IPS-20b (cell line): ENCODE results near the gene PPHLN1.
A peak's percentile ranks its signal among the peaks of the same experiment; 100 is the strongest.

ENCODE experiments used
- H3K27ac ChIP-seq: one replicate; pipeline ENCODE4 v1.5.1; 2013; ENCODE audit warnings: low read length
- H3K27me3 ChIP-seq: 2 replicates; pipeline ENCODE4 v1.6.1; 2013; ENCODE audit warnings: mild to moderate bottlenecking, low read length, inconsistent platforms; ENCODE audit not compliant: insufficient read depth
- H3K36me3 ChIP-seq: 2 replicates; pipeline ENCODE4 v1.6.1; 2013; ENCODE audit warnings: low read depth, mild to moderate bottlenecking, inconsistent platforms, low read length, moderate library complexity; ENCODE audit not compliant: insufficient read depth
- H3K4me1 ChIP-seq: 2 replicates; pipeline ENCODE4 v1.6.1; 2013; ENCODE audit warnings: mild to moderate bottlenecking, control low read depth, inconsistent platforms, low read length, moderate library complexity; ENCODE audit not compliant: insufficient read depth
- H3K4me3 ChIP-seq: 2 replicates; pipeline ENCODE4 v1.5.1; 2013; ENCODE audit warnings: mild to moderate bottlenecking, low read length, inconsistent platforms
- H3K9ac ChIP-seq: 2 replicates; pipeline ENCODE4 v1.6.1; 2013; ENCODE audit warnings: low read depth, mild to moderate bottlenecking, inconsistent platforms, low read length, moderate library complexity
- H3K9me3 ChIP-seq: 2 replicates; pipeline ENCODE4 v1.6.1; 2013; ENCODE audit warnings: mild to moderate bottlenecking, low read depth, low read length, inconsistent platforms; ENCODE audit not compliant: insufficient read depth

Gene PPHLN1

DNA sequence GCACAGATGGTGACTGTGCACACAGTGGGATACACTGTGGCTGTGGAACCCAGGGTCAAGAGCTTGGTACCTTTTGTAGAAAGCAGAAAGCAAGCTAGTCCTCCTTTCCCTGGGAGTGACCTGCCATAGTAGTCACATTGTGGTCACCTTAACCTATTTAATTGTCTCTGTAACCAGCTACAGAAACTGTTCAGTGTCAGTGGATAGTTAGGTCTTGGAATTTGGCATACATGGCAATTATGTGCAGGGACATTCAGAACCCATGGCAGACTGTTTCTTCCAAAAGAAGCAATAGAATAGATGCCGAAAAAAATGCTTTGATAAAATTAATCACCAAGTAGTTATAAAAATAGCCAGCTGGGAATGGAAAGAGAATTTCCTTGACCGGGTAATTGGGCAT is 30.4 kb downstream of the PPHLN1 start:
- Histone ChIP-seq H3K27ac (no peak overlapping the region), H3K9ac (no peak overlapping the region), H3K36me3 (peaks cover 29% of the 10 kb centered on the region), H3K27me3 (no peaks in the 10 kb centered on the region), H3K4me3 (no peak overlapping the region), H3K4me1 (no peaks in the 10 kb centered on the region), H3K9me3 (no peaks in the 10 kb centered on the region)

DNA sequence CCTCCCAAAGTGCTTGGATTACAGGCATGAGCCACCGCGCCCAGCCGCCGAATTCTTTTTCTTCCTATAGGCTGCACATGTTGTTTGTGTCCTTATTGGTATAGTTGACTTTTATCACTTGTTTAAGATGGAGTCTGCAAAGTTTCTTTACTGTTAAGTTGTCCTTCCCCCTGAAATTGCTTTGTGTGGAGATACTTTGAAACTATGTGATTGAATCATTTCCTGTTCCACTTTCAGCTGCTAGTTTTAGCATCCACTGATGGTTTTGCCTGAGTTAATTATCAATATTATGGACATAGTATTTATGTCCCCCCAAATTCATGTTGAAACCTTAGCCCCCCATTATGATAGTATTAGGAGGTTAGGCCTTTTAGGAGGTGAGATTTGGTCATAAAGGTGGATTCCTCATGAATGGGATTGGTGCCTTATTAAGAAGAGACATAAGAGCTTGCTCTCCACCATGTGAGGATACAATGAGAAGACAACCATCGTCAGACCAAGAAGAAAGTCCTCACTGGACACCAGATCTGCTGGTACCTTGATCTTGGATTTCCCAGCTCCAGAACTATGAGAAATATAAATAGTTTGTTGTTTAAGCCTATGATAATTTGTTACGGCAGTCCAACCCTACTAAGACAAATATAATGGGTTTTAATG is 34.9 kb downstream of the PPHLN1 start:
- Histone ChIP-seq H3K27me3 (no peaks in the 10 kb centered on the region), H3K9ac (no peak overlapping the region), H3K9me3 (no peaks in the 10 kb centered on the region), H3K36me3 (peaks cover 22% of the 10 kb centered on the region), H3K27ac (no peak overlapping the region), H3K4me1 (no peaks in the 10 kb centered on the region; the same call in 1 of the 2 replicates), H3K4me3 (no peak overlapping the region)

DNA sequence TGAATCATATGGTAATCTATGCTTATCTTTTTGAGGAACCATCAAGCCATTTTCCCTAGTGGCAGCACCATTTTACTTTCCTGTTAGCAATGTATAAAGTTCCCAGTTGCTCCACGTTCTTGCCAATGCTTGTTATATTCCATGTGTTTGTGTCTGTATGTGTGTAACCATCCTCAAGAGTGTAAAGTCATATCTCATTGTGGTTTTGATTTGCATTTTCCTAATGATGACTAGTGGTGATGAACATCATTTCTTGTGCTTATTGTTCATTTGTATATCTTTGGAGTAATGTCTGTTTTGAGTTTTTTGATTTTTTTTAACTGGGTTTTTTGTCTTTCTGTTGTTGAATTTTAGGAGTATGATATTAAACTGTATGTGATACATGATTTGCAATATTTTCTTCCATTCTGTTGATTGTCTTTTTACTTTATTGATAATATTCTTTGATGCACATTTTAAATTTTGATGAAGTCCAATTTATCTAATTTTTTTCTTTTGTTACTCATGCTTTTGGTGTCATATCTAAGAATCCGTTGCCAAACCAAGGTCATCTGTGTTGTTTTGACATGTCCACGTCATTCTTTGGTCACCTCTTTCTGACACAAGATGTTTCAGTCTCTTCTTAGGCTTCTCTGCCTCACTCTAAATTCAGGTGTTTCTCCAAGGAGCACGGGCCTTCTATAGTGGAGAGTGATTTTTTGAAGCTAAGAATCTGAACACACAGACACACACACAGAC is 36.1 kb downstream of the PPHLN1 start:
- H3K4me3 ChIP-seq: no peak overlapping the region
- no peak overlapping the region for H3K27ac ChIP-seq
- peaks cover 14% of the 10 kb centered on the region; the same call in 1 of the 2 replicates for H3K36me3 ChIP-seq
- no peaks in the 10 kb centered on the region for H3K9me3 ChIP-seq
- no peaks in the 10 kb centered on the region for H3K27me3 ChIP-seq
- no peak overlapping the region for H3K9ac ChIP-seq
- no peaks in the 10 kb centered on the region; the same call in 1 of the 2 replicates for H3K4me1 ChIP-seq

DNA sequence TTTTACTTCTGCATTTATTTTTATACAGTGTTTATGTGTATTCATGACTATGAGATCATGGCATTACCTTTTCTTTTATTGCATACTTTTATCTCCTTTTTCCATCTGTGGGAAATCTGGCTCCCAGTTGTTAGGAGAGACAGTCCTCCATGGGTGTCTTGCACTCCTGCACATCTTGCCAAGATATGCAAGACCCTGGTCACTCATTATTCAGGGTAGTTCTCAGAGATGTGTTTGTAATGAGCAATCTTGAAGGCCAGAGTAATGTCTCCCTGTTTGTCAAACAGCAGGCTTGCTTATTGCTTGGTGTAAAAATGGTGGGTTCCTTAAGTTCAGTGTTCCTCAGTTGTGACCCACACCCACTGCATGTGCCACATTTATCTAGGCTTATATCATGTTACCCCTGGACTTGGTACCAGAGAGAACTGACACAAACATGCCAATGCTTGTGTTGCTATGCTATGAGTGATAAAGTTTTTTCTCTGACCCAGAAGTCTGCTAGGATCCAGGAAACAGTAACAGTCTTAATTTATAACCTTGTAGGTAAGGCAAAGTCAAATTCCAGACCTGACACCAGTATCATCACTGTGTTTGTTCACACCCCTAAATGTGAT is 36.8 kb downstream of the PPHLN1 start:
- no peaks in the 10 kb centered on the region; the same call in 1 of the 2 replicates for H3K4me1 ChIP-seq
- no peak overlapping the region for H3K4me3 ChIP-seq
- no peaks in the 10 kb centered on the region for H3K9me3 ChIP-seq
- no peak overlapping the region for H3K27ac ChIP-seq
- H3K9ac ChIP-seq: no peak overlapping the region
- H3K27me3 ChIP-seq: no peaks in the 10 kb centered on the region
- peaks cover 14% of the 10 kb centered on the region; the same call in 1 of the 2 replicates for H3K36me3 ChIP-seq

DNA sequence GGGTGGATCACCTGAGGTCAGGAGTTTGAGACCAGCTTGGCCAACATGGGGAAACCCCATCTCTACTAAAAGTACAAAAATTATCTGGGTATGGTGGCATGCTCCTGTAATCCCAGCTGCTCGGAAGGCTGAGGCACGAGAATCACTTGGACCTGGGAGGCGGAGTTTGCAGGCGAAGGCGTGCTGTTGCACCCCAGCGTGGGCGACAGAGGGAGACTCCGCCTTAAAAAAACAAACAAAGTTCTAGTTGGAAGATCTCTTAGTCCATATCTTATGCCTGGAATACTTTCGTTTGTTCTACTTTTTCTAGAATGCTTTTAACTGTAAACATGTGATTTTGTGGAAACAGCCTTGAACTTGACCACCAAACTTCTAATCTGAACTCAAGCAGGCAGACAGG is 38.7 kb downstream of the PPHLN1 start:
- Histone ChIP-seq H3K4me3 (no peak overlapping the region), H3K9ac (no peak overlapping the region), H3K4me1 (peaks cover 10% of the 10 kb centered on the region), H3K9me3 (no peaks in the 10 kb centered on the region), H3K36me3 (peaks cover 14% of the 10 kb centered on the region; the same call in 1 of the 2 replicates), H3K27ac (no peak overlapping the region), H3K27me3 (no peaks in the 10 kb centered on the region)

DNA sequence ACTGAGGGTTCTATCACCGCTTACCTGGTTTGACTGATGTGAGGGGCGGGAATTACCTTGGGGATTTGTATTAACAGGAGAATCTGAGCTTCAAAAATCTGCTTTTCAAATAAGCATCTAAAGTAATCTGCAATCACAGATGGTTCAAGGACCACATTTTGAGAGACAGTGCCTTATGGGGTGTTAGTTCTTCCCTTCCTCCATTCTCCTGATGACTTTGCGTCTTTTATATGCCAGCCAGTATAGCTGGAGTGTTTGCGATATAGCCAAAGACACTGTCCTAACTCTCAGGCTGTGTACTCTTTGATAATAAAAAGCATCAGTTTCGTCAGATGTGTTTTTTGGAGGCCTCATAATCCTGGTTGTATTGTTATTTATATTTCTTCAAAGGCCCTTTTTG is 39.5 kb downstream of the PPHLN1 start:
- H3K27me3 ChIP-seq: no peaks in the 10 kb centered on the region
- no peak overlapping the region for H3K4me3 ChIP-seq

DNA sequence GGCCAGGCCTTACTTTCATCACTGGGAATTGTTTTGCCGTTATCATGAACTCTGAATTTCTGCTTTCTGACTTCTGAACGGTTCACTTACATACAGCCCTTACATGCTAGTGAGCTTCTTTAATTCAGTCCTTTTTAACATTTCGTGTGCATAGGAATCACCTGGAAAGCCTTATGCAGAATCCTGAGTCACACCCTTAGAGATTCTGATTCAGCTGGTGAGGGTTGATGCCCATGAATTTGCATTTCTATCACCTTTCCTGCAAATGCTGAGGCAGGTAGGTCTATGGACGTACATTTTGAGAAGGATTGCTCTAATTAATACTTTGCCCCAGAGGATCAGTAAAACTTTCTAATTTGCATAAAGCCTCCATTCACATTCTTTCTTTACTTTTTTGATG is 44.0 kb downstream of the PPHLN1 start:
- Histone ChIP-seq H3K36me3 (peaks cover 3% of the 10 kb centered on the region; the same call in 1 of the 2 replicates), H3K9ac (peak overlapping the region; percentile 14; the same call in 1 of the 2 replicates), H3K4me3 (peak overlapping the region; percentile 32), H3K27ac (peak overlapping the region; percentile 54), H3K9me3 (no peaks in the 10 kb centered on the region), H3K4me1 (peaks cover 21% of the 10 kb centered on the region), H3K27me3 (no peaks in the 10 kb centered on the region)

More for the DNA sequence above, 39.5 kb downstream of the PPHLN1 start:
- Histone ChIP-seq H3K27ac (no peak overlapping the region), H3K9me3 (no peaks in the 10 kb centered on the region), H3K36me3 (peaks cover 14% of the 10 kb centered on the region; the same call in 1 of the 2 replicates), H3K9ac (no peak overlapping the region), H3K4me1 (peaks cover 18% of the 10 kb centered on the region)

DNA sequence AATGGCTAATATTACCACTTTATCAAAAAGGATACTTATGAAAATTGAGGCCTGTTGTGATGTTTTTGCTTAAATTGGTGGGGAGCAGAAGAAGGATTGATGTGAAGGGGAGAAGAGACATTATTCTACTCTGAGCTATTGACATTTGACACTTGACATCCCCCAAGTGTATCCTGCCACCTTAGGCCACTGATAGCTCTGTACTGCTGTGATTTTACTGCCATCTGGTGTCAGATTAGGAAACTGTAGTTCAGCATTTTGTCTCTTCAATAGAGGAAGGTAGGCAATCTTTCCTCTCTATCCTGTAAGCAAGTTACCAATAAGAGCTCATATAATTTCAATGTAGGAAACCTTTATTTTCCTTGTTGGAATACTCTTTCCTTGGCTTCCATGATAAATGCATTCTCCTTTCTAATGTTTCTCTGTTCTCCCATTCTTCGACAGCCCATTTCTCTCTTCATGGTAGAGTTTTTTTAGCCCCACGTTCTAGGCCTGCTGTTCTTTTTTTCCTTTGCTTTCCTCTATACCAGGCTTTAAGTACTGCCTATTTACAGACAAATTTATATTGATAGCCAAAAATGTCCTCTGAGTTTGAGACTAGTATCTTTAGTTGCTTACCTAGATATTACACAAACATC is 46.3 kb downstream of the PPHLN1 start:
- Histone ChIP-seq H3K36me3 (peaks cover 20% of the 10 kb centered on the region), H3K4me3 (no peak overlapping the region), H3K9me3 (no peaks in the 10 kb centered on the region)

DNA sequence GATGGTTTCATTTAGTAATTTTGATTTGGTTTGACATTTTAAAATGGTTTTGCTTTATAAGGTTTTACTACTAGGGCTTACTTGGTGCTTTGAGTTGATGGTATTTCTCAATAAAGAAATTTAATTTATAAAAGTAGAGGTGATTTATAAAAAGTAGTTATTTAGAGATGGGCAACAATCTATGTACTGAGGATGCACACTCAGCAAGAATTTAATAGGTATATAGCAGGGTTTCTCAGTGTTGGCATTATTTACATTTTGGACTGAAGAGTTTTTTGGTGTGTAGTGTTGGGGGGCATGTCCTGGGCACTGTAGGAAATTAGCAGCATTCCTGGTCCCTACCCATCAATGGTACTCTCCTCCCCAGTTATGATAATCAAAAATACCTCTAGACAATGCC is 47.7 kb downstream of the PPHLN1 start:
- Histone ChIP-seq H3K36me3 (peaks cover 20% of the 10 kb centered on the region), H3K4me3 (no peak overlapping the region), H3K27ac (no peak overlapping the region), H3K4me1 (peaks cover 21% of the 10 kb centered on the region), H3K27me3 (no peaks in the 10 kb centered on the region), H3K9ac (no peak overlapping the region), H3K9me3 (no peaks in the 10 kb centered on the region)

More for the DNA sequence above, 46.3 kb downstream of the PPHLN1 start:
- Histone ChIP-seq H3K9ac (no peak overlapping the region), H3K27ac (no peak overlapping the region), H3K27me3 (no peaks in the 10 kb centered on the region), H3K4me1 (peaks cover 21% of the 10 kb centered on the region)

DNA sequence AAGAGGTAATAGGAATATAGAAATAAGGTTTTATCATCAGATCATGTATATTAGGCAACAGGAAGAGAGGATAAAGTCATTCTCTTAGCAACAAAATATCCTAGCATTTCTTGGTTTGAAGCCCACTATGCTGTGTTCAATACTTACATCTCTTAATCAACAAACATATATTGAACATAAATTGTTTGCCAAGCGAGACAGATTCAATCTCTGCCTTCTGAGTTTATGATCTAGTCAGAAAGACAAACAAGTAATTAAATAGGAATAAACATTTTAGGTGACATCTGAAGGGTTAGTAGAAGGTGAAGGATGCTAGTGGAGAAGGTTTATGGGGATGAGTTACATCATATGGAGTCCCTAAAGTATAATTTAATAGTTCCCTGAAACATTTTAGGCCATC is 54.8 kb downstream of the PPHLN1 start:
- Histone ChIP-seq H3K4me3 (no peak overlapping the region), H3K9me3 (no peaks in the 10 kb centered on the region), H3K27ac (no peak overlapping the region), H3K4me1 (peaks cover 14% of the 10 kb centered on the region; the same call in 1 of the 2 replicates), H3K9ac (no peak overlapping the region), H3K27me3 (no peaks in the 10 kb centered on the region), H3K36me3 (peaks cover 16% of the 10 kb centered on the region)

DNA sequence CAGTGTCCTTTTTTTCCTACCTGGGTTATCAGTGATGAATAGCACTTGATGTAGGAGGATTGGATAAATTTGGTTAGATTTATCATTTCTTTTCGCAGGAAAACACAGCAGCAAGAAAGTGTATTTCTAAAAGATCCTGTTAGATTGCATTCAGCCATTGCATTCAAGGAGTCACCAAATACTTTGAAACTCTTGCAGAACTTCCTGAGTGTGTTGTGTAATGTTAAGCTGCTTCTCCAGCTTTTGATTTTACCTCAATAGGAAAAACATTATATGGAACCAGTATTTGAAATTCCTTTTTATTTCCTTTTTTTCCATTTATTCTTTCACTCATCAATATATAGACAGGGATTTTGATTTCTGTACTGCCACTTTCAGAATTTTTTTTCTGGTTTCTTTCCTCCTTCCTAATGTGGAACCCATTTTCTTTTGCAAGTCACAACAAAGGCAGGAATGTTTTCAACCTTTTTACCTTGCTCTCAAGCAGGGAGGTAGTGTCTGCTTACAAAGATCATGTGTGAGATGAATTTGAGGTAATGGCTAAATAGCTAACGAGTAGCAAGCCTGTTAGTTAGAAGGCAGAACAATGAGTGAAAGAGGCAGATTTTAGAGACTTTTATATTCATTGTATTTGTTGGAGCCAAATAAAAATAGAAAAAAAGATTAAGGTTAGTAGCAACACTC is 56.2 kb downstream of the PPHLN1 start:
- H3K4me1 ChIP-seq: peaks cover 14% of the 10 kb centered on the region; the same call in 1 of the 2 replicates
- peak overlapping the region; percentile 22; the same call in 1 of the 2 replicates for H3K9ac ChIP-seq
- no peak overlapping the region for H3K4me3 ChIP-seq
- no peak overlapping the region for H3K27ac ChIP-seq
- H3K27me3 ChIP-seq: no peaks in the 10 kb centered on the region
- peaks cover 4% of the 10 kb centered on the region; the same call in 1 of the 2 replicates for H3K36me3 ChIP-seq
- no peaks in the 10 kb centered on the region for H3K9me3 ChIP-seq
